ENCODE data around the gene ZNF219. TPM values are rescaled to one million over a fixed set of nuclear protein-coding genes. Genes with fewer than 3 reads are reported as not detected.

Gene ZNF219
- total and polyA plus RNA-seq, 10 of the 15 experiments (the other 5 are each of a cell fraction or from before 2014, with no cell fraction given): 0.16 to 6.4 (median 1.9) TPM

- BruUV-seq (replicated peaks): no TSS peak
- H3K79me2 ChIP-seq (ENCODE audit: control insufficient read depth, insufficient read depth, low read length): no peaks in the 10 kb centered on the region
- in situ Hi-C loops (cut with MboI) (no loop called here), intact Hi-C loops (cut with micrococcal nuclease; ENCODE audit: unreplicated experiment) (no loop called here)
- FAIRE-seq (no peak), DNase-seq (ENCODE audit: low read depth, low spot score) (no peak), ATAC-seq (no peak)
- no peaks in the 10 kb centered on the region for H3K27me3 ChIP-seq (replicated peaks in 1 of 2; ENCODE audit: control insufficient read depth in 2 of 2, insufficient read depth in 2 of 2, low read length in 1 of 2)
- H3K4me1 ChIP-seq (ENCODE audit: control insufficient read depth, insufficient read depth, low read length): peaks cover 22% of the 10 kb centered on the region
- SMC1A ChIA-PET (ENCODE audit: uncharacterized antibody, unreplicated experiment): no interaction called here
- no peak overlapping the region for H3K4me2 ChIP-seq (ENCODE audit: control insufficient read depth, insufficient read depth)
- RAD21 ChIA-PET (ENCODE audit: unreplicated experiment): interaction anchor here (0.6 to 0.9 kb wide), 2 partner anchors 44 to 98 kb away, joined by 3 read pairs; no protein-coding TSS in a partner anchor
- no peak for TF ChIP-seq IKZF1 (conservative IDR thresholded peaks at IDR 0.05)
- TF ChIP-seq E2F8 (IDR thresholded peaks at IDR 0.05; ENCODE audit: low read depth, partially characterized antibody): no peak
- no peak for TF ChIP-seq CBX5 (IDR thresholded peaks at IDR 0.05; ENCODE audit: low read depth)
- TF ChIP-seq ZNF217 (IDR thresholded peaks at IDR 0.05): no peak
- TF ChIP-seq MEF2A (IDR thresholded peaks at IDR 0.05; ENCODE audit: insufficient read depth, low read depth, low read length): no peak
- TF ChIP-seq ZBTB4 (CRISPR knock-in tag; IDR thresholded peaks at IDR 0.05): no peak
- TF ChIP-seq ZNF274 (IDR thresholded peaks at IDR 0.05; ENCODE audit: insufficient read depth, insufficient read length): no peak
- no peak for TF ChIP-seq SRF (IDR thresholded peaks at IDR 0.05; ENCODE audit: low read depth in 2 of 2, low read length in 2 of 2)
- no peak for TF ChIP-seq STAT3 (IDR thresholded peaks at IDR 0.05; ENCODE audit: low read depth, low read length)
- no peaks in the 10 kb centered on the region for H3K36me3 ChIP-seq (ENCODE audit: control insufficient read depth in 2 of 2, insufficient read depth in 2 of 2, low read length in 1 of 2)
- no peak overlapping the region for H3K9ac ChIP-seq (ENCODE audit: control insufficient read depth, insufficient read depth, low read length)
- WGBS (ENCODE audit: insufficient coverage, insufficient replicate concordance, low lambda C conversion rate, missing lambda C conversion rate): 72% methylated on average over 4 of the region's 4 CpGs
- H3K4me3 ChIP-seq: no peak overlapping the region
- H2AFZ ChIP-seq (ENCODE audit: control insufficient read depth, low read depth, low read length): no peak overlapping the region
- POLR2A ChIA-PET: no interaction called here
- no peaks in the 10 kb centered on the region for H4K20me1 ChIP-seq (ENCODE audit: control insufficient read depth, insufficient read depth)
- no peak overlapping the region for H3K27ac ChIP-seq (ENCODE audit: control insufficient read depth, insufficient read depth)
- CTCF ChIA-PET: interaction anchor here (2.2 kb wide), 1 partner anchor 98 kb away, joined by 7 read pairs; no protein-coding TSS in a partner anchor
- H3K9me3 ChIP-seq (replicated peaks; ENCODE audit: control insufficient read depth, insufficient read depth, low read length): no peaks in the 10 kb centered on the region; the same call in 2 of the 3 replicates
Observed at GRCh38 chr14:21112255-21112654, 13.8 kb upstream of the ZNF219 start.
